ENCODE data around the gene PLA2G6.

The PLA2G6 gene

GRCh38 chr22:38109371-38110001, 72.1 kb downstream of the PLA2G6 start:
- DNase-seq = no peak

GRCh38 chr22:38108561-38109319, 72.9 kb downstream of the PLA2G6 start:
- no peak for DNase-seq

GRCh38 chr22:38107692-38108515, 73.7 kb downstream of the PLA2G6 start:
- no peak for DNase-seq

GRCh38 chr22:38106814-38107578, 74.6 kb downstream of the PLA2G6 start:
- no peak for DNase-seq

GRCh38 chr22:38104084-38104483, 77.5 kb downstream of the PLA2G6 start:
- DNase-seq = no peak

GRCh38 chr22:38103641-38104040, 78.0 kb downstream of the PLA2G6 start:
- DNase-seq = no peak

GRCh38 chr22:38098410-38099249, 83.0 kb downstream of the PLA2G6 start:
- no peak for DNase-seq

- no peak for DNase-seq
Measured at GRCh38 chr22:38097557-38098409, 83.8 kb downstream of the PLA2G6 start.

- DNase-seq = no peak
Measured at GRCh38 chr22:38097058-38097457, 84.6 kb downstream of the PLA2G6 start.

- DNase-seq = no peak
Measured at GRCh38 chr22:38089474-38089851, 92.2 kb downstream of the PLA2G6 start.

GRCh38 chr22:38088629-38089473, 92.8 kb downstream of the PLA2G6 start:
- no peak for DNase-seq

GRCh38 chr22:38087855-38088254, 93.8 kb downstream of the PLA2G6 start:
- DNase-seq = no peak

GRCh38 chr22:38086942-38087341, 94.7 kb downstream of the PLA2G6 start:
- DNase-seq = no peak

GRCh38 chr22:38086001-38086845, 95.4 kb downstream of the PLA2G6 start:
- no peak for DNase-seq

- DNase-seq = no peak
Measured at GRCh38 chr22:38085501-38085900, 96.1 kb downstream of the PLA2G6 start.

- DNase-seq = no peak
Measured at GRCh38 chr22:38085056-38085455, 96.6 kb downstream of the PLA2G6 start.

- DNase-seq = no peak
Measured at GRCh38 chr22:38083931-38084631, 97.5 kb downstream of the PLA2G6 start, which contains the start of gene SLC16A8. Gene SLC16A8, minus strand, starts transcription at chr22:38084184. Its CDS starts 1,311 bp downstream, at chr22:38082873.

All from activated CD8-positive, alpha-beta memory T cell treated with anti-CD3 and anti-CD28 coated beads for 24 hours (primary cell).